ENCODE data around the gene PCNT. TPM values are rescaled to one million over a fixed set of nuclear protein-coding genes. Genes with fewer than 3 reads are reported as not detected.

PCNT gene
- total and polyA plus RNA-seq, 2 of the 8 experiments (the other 6 are each of a cell fraction or from before 2014, with no cell fraction given), result 9.9 to 45.1 TPM

DNA sequence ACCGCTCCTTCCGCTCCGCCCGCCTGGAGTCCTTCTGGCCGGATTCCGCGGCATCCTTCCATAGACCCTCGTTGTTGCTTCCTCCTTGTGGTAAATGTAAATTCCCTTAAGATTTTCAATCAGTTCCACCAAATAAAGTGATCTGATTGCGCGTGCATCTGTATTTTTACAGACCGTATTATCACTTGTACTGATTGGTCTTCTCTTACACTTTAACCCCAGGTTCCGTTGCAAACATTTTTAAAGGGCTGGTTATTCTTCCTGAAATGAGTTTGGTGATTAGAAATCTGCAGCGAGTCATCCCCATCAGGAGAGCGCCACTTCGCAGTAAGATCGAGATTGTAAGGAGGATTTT, 37.3 kb upstream of the PCNT start (continued):
- no peak for TF ChIP-seq ASH2L (IDR thresholded peaks at IDR 0.05; ENCODE audit: low read length)
- TF ChIP-seq BCL11A (IDR thresholded peaks at IDR 0.05; ENCODE audit: low read depth in 2 of 2, low read length in 2 of 2), result no peak
- no peak for TF ChIP-seq JUN (IDR thresholded peaks at IDR 0.05; ENCODE audit: low read depth, low read length)
- TF ChIP-seq, protein P1, sequence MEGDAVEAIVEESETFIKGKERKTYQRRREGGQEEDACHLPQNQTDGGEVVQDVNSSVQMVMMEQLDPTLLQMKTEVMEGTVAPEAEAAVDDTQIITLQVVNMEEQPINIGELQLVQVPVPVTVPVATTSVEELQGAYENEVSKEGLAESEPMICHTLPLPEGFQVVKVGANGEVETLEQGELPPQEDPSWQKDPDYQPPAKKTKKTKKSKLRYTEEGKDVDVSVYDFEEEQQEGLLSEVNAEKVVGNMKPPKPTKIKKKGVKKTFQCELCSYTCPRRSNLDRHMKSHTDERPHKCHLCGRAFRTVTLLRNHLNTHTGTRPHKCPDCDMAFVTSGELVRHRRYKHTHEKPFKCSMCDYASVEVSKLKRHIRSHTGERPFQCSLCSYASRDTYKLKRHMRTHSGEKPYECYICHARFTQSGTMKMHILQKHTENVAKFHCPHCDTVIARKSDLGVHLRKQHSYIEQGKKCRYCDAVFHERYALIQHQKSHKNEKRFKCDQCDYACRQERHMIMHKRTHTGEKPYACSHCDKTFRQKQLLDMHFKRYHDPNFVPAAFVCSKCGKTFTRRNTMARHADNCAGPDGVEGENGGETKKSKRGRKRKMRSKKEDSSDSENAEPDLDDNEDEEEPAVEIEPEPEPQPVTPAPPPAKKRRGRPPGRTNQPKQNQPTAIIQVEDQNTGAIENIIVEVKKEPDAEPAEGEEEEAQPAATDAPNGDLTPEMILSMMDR (IDR thresholded peaks at IDR 0.05; ENCODE audit: control extremely low read depth in 1 of 3, insufficient read depth in 1 of 3, low read depth in 1 of 3, low read length in 3 of 3), result no peak
